IMR-90 (cell line): Measurements from ENCODE around the gene SGK1. TPM values are rescaled to one million over a fixed set of nuclear protein-coding genes. Genes with fewer than 3 reads are reported as not detected.

ENCODE experiments used
- ATAC-seq: fragments of 200-7000 bp; cut with Tn5 transposase; 2 replicates; pipeline ENCODE4 v1.9.1; 2020; ENCODE audit warnings: low read depth, mild to moderate bottlenecking, moderate library complexity
- Bru-seq: library from RNA; stranded (reverse); fragments of 400-500 nt; gene quantifications from one replicate; lab custom pipeline; 2021; lab: Mats Ljungman, UMichigan
- BruChase-seq, 2 experiments: library from RNA; stranded (reverse); fragments of 400-500 nt; gene quantifications; one replicate each; lab custom pipeline; 2021; lab: Mats Ljungman, UMichigan
- BruUV-seq: library from RNA; stranded (reverse); fragments of 400-500 nt; replicated peaks from 2 replicates; lab custom pipeline; 2021; lab: Mats Ljungman, UMichigan
- CTCF ChIA-PET: fragments of 300-600 bp; formaldehyde crosslinking; extraction: SDS; loops from one replicate; lab custom pipeline; 2021; ENCODE audit warnings: antibody characterized with exemption; lab: Yijun Ruan, JAX
- POLR2A ChIA-PET: fragments of 300-600 bp; sonication (Branson Sonifier 250); formaldehyde crosslinking; loops from one replicate; lab custom pipeline; 2022; ENCODE audit warnings: antibody characterized with exemption; ENCODE audit not compliant: unreplicated experiment; lab: Charles Lee
- DNase-seq: peaks from one replicate; pipeline ENCODE4 v3.0.0; 2013
- H2AFZ ChIP-seq: replicated peaks from 2 replicates; pipeline ENCODE3; 2013; ENCODE audit warnings: low read length, mild to moderate bottlenecking; ENCODE audit not compliant: poor library complexity
- H2AK5ac ChIP-seq: 2 replicates; pipeline ENCODE4 v1.6.1; 2013; ENCODE audit warnings: low read depth, low read length, inconsistent platforms
- H2AK9ac ChIP-seq: replicated peaks from 2 replicates; pipeline ENCODE3; 2013; ENCODE audit warnings: mild to moderate bottlenecking, low read depth, low read length, moderate library complexity; ENCODE audit not compliant: poor library complexity
- H2BK120ac ChIP-seq: 2 replicates; pipeline ENCODE4 v1.6.1; 2013; ENCODE audit warnings: low read depth, low read length, inconsistent platforms
- H2BK15ac ChIP-seq: 3 replicates; pipeline ENCODE4 v1.6.1; 2013; ENCODE audit warnings: low read depth, low read length, inconsistent platforms
- H2BK20ac ChIP-seq: 2 replicates; pipeline ENCODE4 v1.6.1; 2013; ENCODE audit warnings: low read depth, mild to moderate bottlenecking, inconsistent platforms, low read length, moderate library complexity
- H2BK5ac ChIP-seq: 2 replicates; pipeline ENCODE4 v1.6.1; 2013; ENCODE audit warnings: mild to moderate bottlenecking, low read depth, low read length, inconsistent platforms; ENCODE audit not compliant: poor library complexity, severe bottlenecking
- H3K14ac ChIP-seq: replicated peaks from 2 replicates; pipeline ENCODE4 v1.6.1; 2013; ENCODE audit warnings: low read depth, low read length, inconsistent platforms
- H3K18ac ChIP-seq: 2 replicates; pipeline ENCODE4 v1.6.1; 2013; ENCODE audit warnings: low read depth, low read length, control low read depth
- H3K23ac ChIP-seq: 2 replicates; pipeline ENCODE4 v1.6.1; 2013; ENCODE audit warnings: low read depth, low read length, inconsistent platforms
- H3K27ac ChIP-seq: 2 replicates; pipeline ENCODE4 v1.5.1; 2013; ENCODE audit warnings: mild to moderate bottlenecking, control low read depth, low read length; ENCODE audit not compliant: insufficient read depth
- H3K27me3 ChIP-seq: 2 replicates; pipeline ENCODE4 v1.6.1; 2013; ENCODE audit warnings: low read length; ENCODE audit not compliant: control insufficient read depth, insufficient read depth
- H3K36me3 ChIP-seq: 2 replicates; pipeline ENCODE4 v1.6.1; 2013; ENCODE audit warnings: low read length, mixed read lengths; ENCODE audit not compliant: control insufficient read depth, insufficient read depth
- H3K4ac ChIP-seq: 2 replicates; pipeline ENCODE4 v1.6.1; 2013; ENCODE audit warnings: low read depth, low read length, inconsistent platforms
- H3K4me1 ChIP-seq: 2 replicates; pipeline ENCODE4 v1.6.1; 2013; ENCODE audit warnings: low read length, mixed read lengths; ENCODE audit not compliant: control insufficient read depth, insufficient read depth
- H3K4me2 ChIP-seq: 2 replicates; pipeline ENCODE4 v1.6.1; 2013; ENCODE audit warnings: low read depth, mild to moderate bottlenecking, control low read depth, low read length, moderate library complexity
- H3K4me3 ChIP-seq: 2 replicates; pipeline ENCODE4 v1.5.1; 2013; ENCODE audit warnings: low read depth, mild to moderate bottlenecking, control low read depth, low read length, moderate library complexity; ENCODE audit not compliant: insufficient read depth
- H3K56ac ChIP-seq: 2 replicates; pipeline ENCODE4 v1.6.1; 2013; ENCODE audit warnings: low read length, inconsistent platforms; ENCODE audit not compliant: insufficient read depth; ENCODE audit errors: extremely low read depth
- H3K79me1 ChIP-seq, 2 experiments: 2 replicates each; pipeline ENCODE4 v1.6.1; 2013; ENCODE audit warnings: low read length in 2 of 2, inconsistent platforms in 1 of 2, low read depth in 1 of 2
- H3K9ac ChIP-seq: 2 replicates; pipeline ENCODE4 v1.6.1; 2013; ENCODE audit warnings: low read depth, low read length, control low read depth
- H3K9me1 ChIP-seq: 2 replicates; pipeline ENCODE4 v1.6.1; 2013; ENCODE audit warnings: low read length, inconsistent platforms; ENCODE audit not compliant: insufficient read depth
- H3K9me3 ChIP-seq: 2 replicates; pipeline ENCODE4 v1.6.1; 2013; ENCODE audit warnings: low read length; ENCODE audit not compliant: control insufficient read depth, insufficient read depth
- H4K20me1 ChIP-seq: 2 replicates; pipeline ENCODE4 v1.6.1; 2013; ENCODE audit warnings: low read length, inconsistent platforms; ENCODE audit not compliant: insufficient read depth
- H4K5ac ChIP-seq: 2 replicates; pipeline ENCODE4 v1.6.1; 2013; ENCODE audit warnings: mild to moderate bottlenecking, low read depth, low read length, control low read depth
- H4K8ac ChIP-seq, 2 experiments: 2 replicates each; pipeline ENCODE4 v1.6.1; 2013; ENCODE audit warnings: low read depth in 2 of 2, low read length in 2 of 2, control low read depth in 1 of 2, inconsistent platforms in 1 of 2
- H4K91ac ChIP-seq: 2 replicates; pipeline ENCODE4 v1.6.1; 2013; ENCODE audit warnings: low read depth, low read length, inconsistent platforms; ENCODE audit not compliant: insufficient read depth
- CEBPB ChIP-seq: IDR thresholded peaks from 2 replicates; pipeline ENCODE4 v1.6.1; 2012; ENCODE audit warnings: low read depth, low read length, improper control_type of control experiment
- CTCF ChIP-seq: conservative IDR thresholded peaks from 2 replicates; pipeline ENCODE4 v1.5.1; 2012; ENCODE audit warnings: mild to moderate bottlenecking, low read depth, low read length, improper control_type of control experiment
- RCOR1 ChIP-seq: IDR thresholded peaks from 2 replicates; pipeline ENCODE4 v1.6.1; 2012; ENCODE audit warnings: mild to moderate bottlenecking, low read length, improper control_type of control experiment; ENCODE audit not compliant: insufficient replicate concordance
- WGBS, 2 experiments: methylation state at CpG; one replicate each; pipeline versions ENCODE4 v1.1.5 to v1.1.7; 2013; ENCODE audit warnings: missing lambda C conversion rate in 2 of 2; ENCODE audit not compliant: insufficient read length in 1 of 2; ENCODE audit errors: extremely low coverage in 2 of 2; 5-methylcytosine and 5-hydroxymethylcytosine counted together
- dilution Hi-C: fragments of 300-500 bp; cut with HindIII; formaldehyde crosslinking; loops from one replicate; pipeline ENCODE4 v1.14.3; 2018; ENCODE audit warnings: low sequenced_read_pairs; ENCODE audit not compliant: unreplicated experiment
- in situ Hi-C: fragments of 300-500 bp; cut with MboI; formaldehyde crosslinking; loops from 3 replicates; pipeline ENCODE4 v1.14.3; 2019; ENCODE audit warnings: low sequenced_read_pairs, inconsistent platforms, mixed read lengths
- intact Hi-C: fragments of 100-400 bp; cut with micrococcal nuclease; formaldehyde crosslinking; loops from 2 replicates; pipeline ENCODE4 v1.10.0; 2022
- long read RNA-seq: library from polyadenylated mRNA; unstranded; transcript quantifications from one replicate; pipeline ENCODE4 v2.0.0, GENCODE V29; 2021; ENCODE audit not compliant: unreplicated experiment
- polyA plus RNA-seq, 3 experiments: library from polyadenylated mRNA; depleted of rRNA; stranded (reverse); fragments of >200 nt; gene quantifications; 2 replicates each; pipeline ENCODE4 v1.2.3, GENCODE V29; 2012; ENCODE audit warnings: low replicate concordance in 1 of 3
- total RNA-seq: library from RNA; depleted of rRNA; stranded (reverse); fragments of >200 nt; gene quantifications from 2 replicates; pipeline ENCODE4 v1.2.3, GENCODE V29; 2012; rRNA removed

SGK1 gene
- 121 and 211 TPM in 2 replicates for total RNA-seq
- polyA plus RNA-seq (2012; rRNA removed), result 255 and 410 TPM in 2 replicates
- 111 and 118 TPM in 2 replicates for polyA plus RNA-seq (2012; cell fraction: cytosol; rRNA removed)
- polyA plus RNA-seq (2012; cell fraction: nucleus; rRNA removed; ENCODE audit: low replicate concordance), result 701 and 2,036 TPM in 2 replicates
- percentile 61 among the genes with signal in this experiment for Bru-seq, nascent RNA
- BruChase-seq, experiment 1, labeled RNA remaining after a 6-hour chase, result percentile 31 among the genes with signal in this experiment
- percentile 30 among the genes with signal in this experiment for BruChase-seq, experiment 2, labeled RNA remaining after a 2-hour chase
- long read RNA-seq, transcript SGK1-205 (12 exons, 2,686 nt), result minor isoform, 9 of 95 reads
- long read RNA-seq, transcript SGK1-201 (12 exons, 2,401 nt), result major isoform, 53 of 95 reads
- long read RNA-seq, transcript SGK1-203 (11 exons, 2,414 nt), result minor isoform, 12 of 95 reads
- long read RNA-seq, partial matches to known transcripts, result 10 of 95 reads
- long read RNA-seq, other reads (novel, unspliced or antisense), result 6 of 95 reads

DNA sequence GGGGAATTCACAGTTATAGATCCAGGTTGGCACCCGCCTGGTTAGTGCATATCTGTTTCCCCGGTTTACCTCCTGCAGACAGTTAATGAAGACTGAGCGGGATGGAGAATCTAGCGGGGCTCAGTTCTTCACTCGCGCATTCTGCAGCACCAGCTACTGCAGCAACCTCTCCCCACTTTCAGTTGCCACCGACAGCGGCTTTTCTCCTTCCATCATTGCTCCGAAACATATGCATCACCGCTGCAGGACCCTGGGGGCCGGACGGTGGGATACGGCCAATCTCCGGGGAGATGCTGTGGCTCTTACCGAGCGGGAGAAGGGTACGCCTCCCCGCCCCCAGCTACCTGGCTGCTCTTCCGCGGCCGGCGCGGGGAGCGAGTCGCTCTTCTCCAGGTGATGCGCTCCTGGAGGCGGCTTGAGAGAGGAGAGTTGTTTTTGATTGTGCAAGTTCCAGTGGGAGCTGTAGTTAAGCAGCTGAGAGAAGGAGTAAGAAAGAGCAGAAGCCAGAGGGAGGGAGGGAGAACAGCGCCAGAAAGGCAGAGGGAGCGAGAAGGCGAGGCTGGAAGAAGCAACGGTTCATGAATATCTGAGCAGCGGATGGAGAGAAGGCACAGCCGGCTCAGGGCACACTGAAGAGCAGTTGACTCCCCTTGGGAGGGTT, at the start of gene SGK1:
Gene SGK1 (minus strand): TSS at position 642 of the 661 bp plus-strand sequence. CDS start 652 bp downstream, outside the sequence.
- no peaks in the 10 kb centered on the region for H3K4me1 ChIP-seq
- no peak within 1 kb of the TSS for H4K8ac ChIP-seq
- peak within 1 kb of the TSS; percentile 72 for H3K4me3 ChIP-seq
- no peak within 1 kb of the TSS for H2BK20ac ChIP-seq
- H3K23ac ChIP-seq, result peak within 1 kb of the TSS; percentile 52
- peak within 1 kb of the TSS; percentile 22 for H3K9ac ChIP-seq
- H3K79me1 ChIP-seq, result no peaks in the 10 kb centered on the region
- H2BK120ac ChIP-seq, result peak within 1 kb of the TSS; percentile 38; the same call in 1 of the 2 replicates
- H2BK15ac ChIP-seq, result no peak within 1 kb of the TSS
- H3K36me3 ChIP-seq, result no peaks in the 10 kb centered on the region
- H3K14ac ChIP-seq, result no peak within 1 kb of the TSS
- no peak within 1 kb of the TSS for H2AK9ac ChIP-seq
- H3K27me3 ChIP-seq, result no peaks in the 10 kb centered on the region
- no peak within 1 kb of the TSS for H3K27ac ChIP-seq
- WGBS, 2 experiments, result 7% methylated on average over 6 of the region's 33 CpGs; no CpG with 5 or more reads in 1 of the 2 experiments
- no peaks in the 10 kb centered on the region for H3K9me1 ChIP-seq
- DNase-seq (peak; percentile 49), ATAC-seq (peak; percentile 89)
- dilution Hi-C loops, result no loop called here
- in situ Hi-C loops, result no loop called here
- peak within 1 kb of the TSS; percentile 87 for H2AFZ ChIP-seq
- intact Hi-C loops, result loop anchor here (2.0 to 5.0 kb wide), 2 partner anchors 143 to 325 kb away; no protein-coding TSS in a partner anchor
- no TSS peak for BruUV-seq
- H3K4me2 ChIP-seq, result peak within 1 kb of the TSS; percentile 78
- H3K4ac ChIP-seq, result no peak within 1 kb of the TSS
- H4K91ac ChIP-seq, result no peak within 1 kb of the TSS
- H2BK5ac ChIP-seq, result no peak within 1 kb of the TSS
- no peak within 1 kb of the TSS for H2AK5ac ChIP-seq
- H3K18ac ChIP-seq, result peak within 1 kb of the TSS; percentile 6
- H4K5ac ChIP-seq, result no peak within 1 kb of the TSS
- peak; percentile 71 for TF ChIP-seq CEBPB
- no peak for TF ChIP-seq RCOR1
- TF ChIP-seq CTCF, result 0 out of 2 replicates have a peak, but pooled peaks have one; percentile 3
- ChIA-PET CTCF (interaction anchor here (0.5 to 1.2 kb wide), 4 partner anchors 18 to 561 kb away, joined by 3 to 4 read pairs (median 3); no protein-coding TSS in a partner anchor), POLR2A (interaction anchor here (0.6 kb wide), 1 partner anchor 560 kb away, joined by 5 read pairs; no protein-coding TSS in a partner anchor)
- H3K9me3 ChIP-seq, result no peaks in the 10 kb centered on the region
- no peak within 1 kb of the TSS for H3K56ac ChIP-seq
- no peaks in the 10 kb centered on the region for H4K20me1 ChIP-seq
